Mesothelial cell of epicardium (in vitro differentiated cells): ENCODE results near the gene KLC3. TPM values are rescaled to one million over a fixed set of nuclear protein-coding genes. Genes with fewer than 3 reads are reported as not detected.

Experiments
- DNase-seq, 2 experiments: peaks; one replicate each; pipeline ENCODE4 v3.0.0; 2021; ENCODE audit warnings: low spot score in 2 of 2; ENCODE audit not compliant: unreplicated experiment in 2 of 2
- H3K27ac Mint-ChIP-seq: 2 replicates; pipeline ENCODE4 v1.8.0; 2021; ENCODE audit warnings: mixed read lengths
- H3K27me3 Mint-ChIP-seq: 2 replicates; pipeline ENCODE4 v1.8.0; 2021; ENCODE audit warnings: low read depth, mixed read lengths
- H3K36me3 Mint-ChIP-seq: 2 replicates; pipeline ENCODE4 v1.8.0; 2021; ENCODE audit warnings: mixed read lengths
- H3K4me1 Mint-ChIP-seq: 2 replicates; pipeline ENCODE4 v1.8.0; 2021; ENCODE audit warnings: mixed read lengths
- H3K4me3 Mint-ChIP-seq: 2 replicates; pipeline ENCODE4 v1.8.0; 2021; ENCODE audit warnings: mild to moderate bottlenecking, moderate library complexity, mixed read lengths
- H3K9me3 Mint-ChIP-seq: 2 replicates; pipeline ENCODE4 v1.8.0; 2021; ENCODE audit warnings: mixed read lengths
- CTCF ChIP-seq: fragments of 200-600 bp; sonication (generic); IDR thresholded peaks from one replicate; pipeline ENCODE4 v1.5.0; 2021; ENCODE audit warnings: antibody characterized with exemption; ENCODE audit not compliant: unreplicated experiment
- total RNA-seq: library from RNA; stranded (reverse); gene quantifications from 3 replicates; pipeline ENCODE4 v1.2.1, GENCODE V29; 2021

The KLC3 gene
- total RNA-seq, 1 donor from 2014 or later = 6.9 TPM

GRCh38 chr19:45350477-45351058 lies 10.0 kb downstream of the KLC3 start:
- H3K4me3 Mint-ChIP-seq = no peak overlapping the region
- H3K9me3 Mint-ChIP-seq = no peaks in the 10 kb centered on the region
- no peak for DNase-seq
- H3K27ac Mint-ChIP-seq = no peak overlapping the region
- H3K36me3 Mint-ChIP-seq = peaks cover 19% of the 10 kb centered on the region
- TF ChIP-seq CTCF = no peak
- H3K4me1 Mint-ChIP-seq = no peaks in the 10 kb centered on the region
- peaks cover 13% of the 10 kb centered on the region for H3K27me3 Mint-ChIP-seq

- peaks cover 5% of the 10 kb centered on the region for H3K27me3 Mint-ChIP-seq
- no peak overlapping the region for H3K27ac Mint-ChIP-seq
- no peak for DNase-seq
- H3K4me3 Mint-ChIP-seq = no peak overlapping the region
- no peaks in the 10 kb centered on the region for H3K9me3 Mint-ChIP-seq
- TF ChIP-seq CTCF = no peak
- peaks cover 25% of the 10 kb centered on the region for H3K36me3 Mint-ChIP-seq
- H3K4me1 Mint-ChIP-seq = no peaks in the 10 kb centered on the region
Observed at GRCh38 chr19:45351401-45351952, 10.9 kb downstream of the KLC3 start.

GRCh38 chr19:45352062-45352461 lies 11.5 kb downstream of the KLC3 start:
- Mint-ChIP-seq H3K4me3 (no peak overlapping the region), H3K4me1 (no peaks in the 10 kb centered on the region), H3K27ac (no peak overlapping the region), H3K27me3 (peaks cover under 1% of the 10 kb centered on the region), H3K9me3 (no peaks in the 10 kb centered on the region), H3K36me3 (peaks cover 28% of the 10 kb centered on the region)
- no peak for DNase-seq
- TF ChIP-seq CTCF = no peak

- H3K27ac Mint-ChIP-seq = no peak overlapping the region
- H3K9me3 Mint-ChIP-seq = no peaks in the 10 kb centered on the region
- no peak overlapping the region for H3K4me3 Mint-ChIP-seq
- no peaks in the 10 kb centered on the region for H3K27me3 Mint-ChIP-seq
- no peaks in the 10 kb centered on the region for H3K4me1 Mint-ChIP-seq
- TF ChIP-seq CTCF = no peak
- DNase-seq = no peak
- peaks cover 30% of the 10 kb centered on the region for H3K36me3 Mint-ChIP-seq
Observed at GRCh38 chr19:45352471-45352870, 11.9 kb downstream of the KLC3 start.

- no peak for DNase-seq
- Mint-ChIP-seq H3K27me3 (no peaks in the 10 kb centered on the region), H3K4me1 (no peaks in the 10 kb centered on the region), H3K9me3 (no peaks in the 10 kb centered on the region), H3K4me3 (no peak overlapping the region), H3K27ac (no peak overlapping the region), H3K36me3 (peaks cover 35% of the 10 kb centered on the region)
- no peak for TF ChIP-seq CTCF
Observed at GRCh38 chr19:45352914-45353796, 12.6 kb downstream of the KLC3 start.
